A673 (cell line): ENCODE data around the gene PPARA. TPM values are rescaled to one million over a fixed set of nuclear protein-coding genes. Genes with fewer than 3 reads are reported as not detected.

Source experiments
- BruUV-seq: library from RNA; stranded (reverse); fragments of 400-500 nt; replicated peaks from 2 replicates; lab custom pipeline; 2021; lab: Mats Ljungman, UMichigan
- CTCF ChIA-PET: fragments of 300-600 bp; sonication (Branson Sonifier 250); formaldehyde crosslinking; loops from one replicate; lab custom pipeline; 2022; ENCODE audit warnings: antibody characterized with exemption; lab: Charles Lee
- POLR2A ChIA-PET: fragments of 300-600 bp; sonication (Branson Sonifier 250); formaldehyde crosslinking; loops from one replicate; lab custom pipeline; 2022; ENCODE audit warnings: antibody characterized with exemption; ENCODE audit not compliant: low non-redundant PET; lab: Charles Lee
- DNase-seq: peaks from one replicate; pipeline ENCODE4 v3.0.0-alpha.2; 2015; ENCODE audit warnings: low spot score
- H3K27ac ChIP-seq: fragments of 200-600 bp; sonication (generic); 2 replicates; pipeline ENCODE4 v1.5.1; 2016; ENCODE audit warnings: mixed run types, low read depth, mild to moderate bottlenecking, mixed read lengths, antibody characterized with exemption, low read length; ENCODE audit not compliant: poor library complexity, severe bottlenecking
- H3K27me3 ChIP-seq: fragments of 200-600 bp; sonication (generic); replicated peaks from 2 replicates; pipeline ENCODE4 v1.6.1; 2017; ENCODE audit warnings: mixed run types, low read depth, mild to moderate bottlenecking, mixed read lengths, antibody characterized with exemption, low read length; ENCODE audit not compliant: insufficient read depth, poor library complexity
- H3K36me3 ChIP-seq: fragments of 200-600 bp; sonication (generic); 2 replicates; pipeline ENCODE4 v1.6.1; 2016; ENCODE audit warnings: mixed run types, mild to moderate bottlenecking, mixed read lengths, antibody characterized with exemption, low read length; ENCODE audit not compliant: insufficient read depth, poor library complexity, severe bottlenecking
- H3K4me1 ChIP-seq: fragments of 200-600 bp; sonication (generic); 2 replicates; pipeline ENCODE4 v1.6.1; 2017; ENCODE audit warnings: mixed run types, mild to moderate bottlenecking, mixed read lengths, antibody characterized with exemption, low read length; ENCODE audit not compliant: insufficient read depth, poor library complexity, severe bottlenecking
- H3K4me3 ChIP-seq: fragments of 200-600 bp; sonication (generic); 2 replicates; pipeline ENCODE4 v1.5.1; 2016; ENCODE audit warnings: low read depth, mixed run types, mild to moderate bottlenecking, mixed read lengths, low read length; ENCODE audit not compliant: poor library complexity, severe bottlenecking
- H3K9me3 ChIP-seq: fragments of 200-600 bp; sonication (generic); 2 replicates; pipeline ENCODE4 v1.6.1; 2016; ENCODE audit warnings: mixed run types, low read depth, mild to moderate bottlenecking, mixed read lengths, antibody characterized with exemption, low read length; ENCODE audit not compliant: poor library complexity, severe bottlenecking
- EZH2 ChIP-seq: fragments of 200-600 bp; sonication (generic); IDR thresholded peaks from 2 replicates; pipeline ENCODE4 v1.6.1; 2017; ENCODE audit warnings: borderline replicate concordance, low read depth, mild to moderate bottlenecking, mixed read lengths, antibody characterized with exemption, low read length; ENCODE audit not compliant: poor library complexity, severe bottlenecking
- intact Hi-C: fragments of 100-400 bp; cut with micrococcal nuclease; formaldehyde crosslinking; loops from one replicate; pipeline ENCODE4 v1.10.0; 2022; ENCODE audit not compliant: unreplicated experiment
- total RNA-seq: library from RNA; stranded (reverse); gene quantifications from 2 replicates; pipeline ENCODE4 v1.2.3, GENCODE V29; 2021
- TF ChIP-seq, protein P1 (sequence below): fragments of 300-800, 200-600 bp; sonication (generic); conservative IDR thresholded peaks from 2 replicates; pipeline ENCODE4 v1.5.1; 2017; ENCODE audit warnings: low read depth, mild to moderate bottlenecking, antibody characterized with exemption, low read length, moderate library complexity, mixed read lengths

The PPARA gene
- total RNA-seq, 1 experiment from 2014 or later, result 2.0 TPM

DNA sequence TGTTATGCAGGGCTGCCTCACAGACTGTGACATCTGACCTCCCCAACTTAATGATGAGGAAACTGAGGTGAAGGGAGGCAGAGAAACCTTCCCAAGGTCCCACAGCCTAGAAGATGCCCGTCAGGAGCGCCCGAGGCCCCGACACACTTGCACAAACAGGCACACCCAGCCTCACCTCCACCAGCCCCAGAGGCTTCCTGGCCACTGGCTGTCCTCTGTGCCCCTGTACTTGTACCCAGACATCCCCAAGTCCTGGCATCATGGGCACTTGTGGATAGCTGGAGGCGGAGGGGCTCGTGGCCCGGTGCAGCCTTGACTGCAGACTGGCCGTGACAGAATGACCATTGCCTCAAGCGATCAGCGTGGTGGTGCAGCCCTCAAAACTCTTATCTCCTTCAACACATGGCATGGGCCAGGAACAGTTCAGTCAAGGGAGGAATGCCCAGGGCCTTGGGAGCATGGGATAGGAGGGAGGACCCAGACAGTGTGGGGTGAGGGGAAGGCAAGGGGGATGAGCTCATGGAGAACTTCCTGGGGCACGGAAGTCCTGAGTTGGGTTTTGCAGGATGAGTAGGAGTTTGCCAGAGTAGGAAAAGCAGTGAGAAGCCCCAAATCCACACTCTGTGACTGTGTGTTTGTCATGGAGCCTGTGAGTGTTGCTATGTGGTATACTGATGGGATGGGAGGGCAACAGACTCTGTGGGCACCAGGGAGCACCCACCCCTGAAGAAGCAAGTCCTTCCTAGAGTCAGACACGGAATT is 25.8 kb upstream of the PPARA start:
- no peaks in the 10 kb centered on the region for H3K27me3 ChIP-seq
- H3K4me3 ChIP-seq, result no peak overlapping the region
- H3K4me1 ChIP-seq, result no peaks in the 10 kb centered on the region
- ChIA-PET CTCF (interaction anchor here (0.6 kb wide), 1 partner anchor 108 kb away, joined by 6 read pairs; no protein-coding TSS in a partner anchor), POLR2A (no interaction called here)
- no peak for DNase-seq
- intact Hi-C loops, result loop anchor here (5.0 kb wide), 1 partner anchor 268 kb away; no protein-coding TSS in a partner anchor
- no peaks in the 10 kb centered on the region for H3K9me3 ChIP-seq
- BruUV-seq, result no TSS peak
- H3K27ac ChIP-seq, result no peak overlapping the region
- H3K36me3 ChIP-seq, result no peaks in the 10 kb centered on the region
- TF ChIP-seq EZH2, result no peak
- TF ChIP-seq, protein P1, sequence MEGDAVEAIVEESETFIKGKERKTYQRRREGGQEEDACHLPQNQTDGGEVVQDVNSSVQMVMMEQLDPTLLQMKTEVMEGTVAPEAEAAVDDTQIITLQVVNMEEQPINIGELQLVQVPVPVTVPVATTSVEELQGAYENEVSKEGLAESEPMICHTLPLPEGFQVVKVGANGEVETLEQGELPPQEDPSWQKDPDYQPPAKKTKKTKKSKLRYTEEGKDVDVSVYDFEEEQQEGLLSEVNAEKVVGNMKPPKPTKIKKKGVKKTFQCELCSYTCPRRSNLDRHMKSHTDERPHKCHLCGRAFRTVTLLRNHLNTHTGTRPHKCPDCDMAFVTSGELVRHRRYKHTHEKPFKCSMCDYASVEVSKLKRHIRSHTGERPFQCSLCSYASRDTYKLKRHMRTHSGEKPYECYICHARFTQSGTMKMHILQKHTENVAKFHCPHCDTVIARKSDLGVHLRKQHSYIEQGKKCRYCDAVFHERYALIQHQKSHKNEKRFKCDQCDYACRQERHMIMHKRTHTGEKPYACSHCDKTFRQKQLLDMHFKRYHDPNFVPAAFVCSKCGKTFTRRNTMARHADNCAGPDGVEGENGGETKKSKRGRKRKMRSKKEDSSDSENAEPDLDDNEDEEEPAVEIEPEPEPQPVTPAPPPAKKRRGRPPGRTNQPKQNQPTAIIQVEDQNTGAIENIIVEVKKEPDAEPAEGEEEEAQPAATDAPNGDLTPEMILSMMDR, result no peak

DNA sequence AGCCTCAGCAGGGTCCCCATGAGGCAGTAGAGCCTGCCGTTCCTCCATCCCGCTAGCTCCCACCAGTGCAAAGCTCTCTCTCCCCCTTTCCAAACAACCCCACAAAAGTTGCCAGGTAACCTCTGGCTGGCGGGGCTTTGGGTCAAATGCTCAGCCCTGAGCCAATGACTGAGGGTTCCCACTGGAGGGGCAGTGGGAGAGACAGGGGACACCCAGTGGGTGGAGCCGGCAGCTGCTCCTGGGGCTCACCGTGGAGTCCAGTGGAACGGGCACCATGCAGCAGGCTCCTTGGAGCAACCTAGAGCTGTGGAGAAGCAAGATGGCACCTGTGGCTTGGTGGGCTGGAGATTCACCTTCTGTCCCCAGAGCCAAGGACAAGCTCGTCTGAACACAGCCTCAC is 25.0 kb upstream of the PPARA start:
- intact Hi-C loops, result no loop called here
- Histone ChIP-seq H3K27ac (no peak overlapping the region), H3K4me3 (no peak overlapping the region), H3K4me1 (no peaks in the 10 kb centered on the region), H3K9me3 (no peaks in the 10 kb centered on the region), H3K36me3 (no peaks in the 10 kb centered on the region), H3K27me3 (no peaks in the 10 kb centered on the region)
- no TSS peak for BruUV-seq
- CTCF ChIA-PET, result no interaction called here
- POLR2A ChIA-PET, result no interaction called here
- TF ChIP-seq, protein P1, result no peak
- TF ChIP-seq EZH2, result no peak
- DNase-seq, result no peak

DNA sequence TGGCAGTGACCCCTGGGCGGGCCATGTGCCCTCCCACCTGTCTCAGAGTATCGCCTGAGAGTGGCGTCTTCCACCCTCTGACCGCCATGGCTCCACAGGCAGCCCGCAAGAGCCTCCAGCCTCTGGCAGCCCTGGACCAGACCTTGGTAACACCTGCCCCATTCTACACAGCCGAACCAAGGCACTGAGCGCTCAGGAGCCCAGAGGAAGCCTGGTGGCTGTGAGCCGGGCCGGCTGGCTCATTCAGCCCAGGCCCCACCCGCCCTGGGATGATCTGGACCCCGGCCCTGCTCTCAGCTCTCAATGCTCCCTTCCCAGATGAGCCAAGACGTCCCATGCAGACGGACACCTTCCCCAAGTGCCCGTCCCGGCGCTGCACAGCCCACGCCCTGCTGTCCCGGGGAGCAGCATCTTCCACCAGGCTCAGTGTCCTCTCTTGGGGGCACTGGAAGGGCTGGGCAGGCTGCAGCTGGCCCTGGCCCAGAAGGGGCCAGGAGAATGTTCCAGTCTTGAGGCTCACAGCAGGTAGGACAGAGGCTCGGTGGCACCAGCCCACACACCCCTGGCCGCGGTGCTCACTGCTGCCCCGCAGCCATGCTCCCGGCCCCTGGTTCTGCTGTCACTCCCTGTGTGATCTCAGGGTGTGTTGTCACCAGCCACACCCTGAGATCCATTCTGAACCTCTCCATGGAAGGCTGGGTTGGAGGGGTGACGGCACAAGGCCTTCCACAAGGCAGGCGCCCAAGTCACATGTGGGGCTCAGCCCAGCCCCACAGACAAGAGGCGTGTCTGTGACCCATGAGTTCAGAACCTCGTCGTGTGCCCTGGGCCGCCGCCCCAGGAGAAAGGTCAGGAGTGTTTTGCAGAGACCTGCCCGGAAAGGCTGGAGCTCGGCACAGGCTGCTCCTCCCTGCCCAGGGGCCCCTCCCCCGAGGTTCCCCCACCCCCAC is 24.2 kb upstream of the PPARA start:
- intact Hi-C loops, result no loop called here
- TF ChIP-seq, protein P1, result no peak
- TF ChIP-seq EZH2, result no peak
- Histone ChIP-seq H3K9me3 (no peaks in the 10 kb centered on the region), H3K27ac (no peak overlapping the region), H3K36me3 (no peaks in the 10 kb centered on the region), H3K4me3 (no peak overlapping the region), H3K27me3 (no peaks in the 10 kb centered on the region), H3K4me1 (no peaks in the 10 kb centered on the region)
- CTCF ChIA-PET, result no interaction called here
- BruUV-seq, result no TSS peak
- no peak for DNase-seq
- POLR2A ChIA-PET, result no interaction called here
